HUES64 (cell line): Measurements from ENCODE around the gene CFAP46.

ENCODE experiments used
- H3K27ac ChIP-seq: 2 replicates; pipeline ENCODE4 v1.7.0; 2013; ENCODE audit warnings: low read depth, low read length, inconsistent platforms
- H3K27me3 ChIP-seq: 2 replicates; pipeline ENCODE4 v1.6.1; 2013; ENCODE audit warnings: mild to moderate bottlenecking, low read length; ENCODE audit not compliant: insufficient read depth
- H3K36me3 ChIP-seq: 2 replicates; pipeline ENCODE4 v1.6.1; 2013; ENCODE audit warnings: mild to moderate bottlenecking, low read length; ENCODE audit not compliant: insufficient read depth
- H3K4me1 ChIP-seq: 2 replicates; pipeline ENCODE4 v1.6.1; 2013; ENCODE audit warnings: mild to moderate bottlenecking, low read length, moderate library complexity; ENCODE audit not compliant: insufficient read depth
- H3K4me3 ChIP-seq: 2 replicates; pipeline ENCODE4 v1.5.1; 2013; ENCODE audit warnings: mild to moderate bottlenecking, low read length, moderate library complexity
- H3K9ac ChIP-seq: 2 replicates; pipeline ENCODE4 v1.6.1; 2013; ENCODE audit warnings: mild to moderate bottlenecking, low read depth, low read length
- H3K9me3 ChIP-seq: 2 replicates; pipeline ENCODE4 v1.6.1; 2013; ENCODE audit warnings: low read depth, low read length; ENCODE audit not compliant: insufficient read depth
- WGBS: fragments of 150-250, 120-280 bp; methylation state at CpG from one replicate; pipeline ENCODE4 v1.1.7; 2013; ENCODE audit warnings: missing lambda C conversion rate; 5-methylcytosine and 5-hydroxymethylcytosine counted together

Gene CFAP46

GRCh38 chr10:132921818-132922807 lies 20.3 kb downstream of the CFAP46 start:
- no peaks in the 10 kb centered on the region for H3K27me3 ChIP-seq
- H3K27ac ChIP-seq = no peak overlapping the region
- H3K4me1 ChIP-seq = no peaks in the 10 kb centered on the region
- no peaks in the 10 kb centered on the region for H3K9me3 ChIP-seq
- WGBS = 95% methylated on average over 52 of the region's 52 CpGs
- H3K4me3 ChIP-seq = no peak overlapping the region
- no peak overlapping the region for H3K9ac ChIP-seq
- H3K36me3 ChIP-seq = no peaks in the 10 kb centered on the region

GRCh38 chr10:132921086-132921485 lies 21.3 kb downstream of the CFAP46 start:
- no peaks in the 10 kb centered on the region for H3K36me3 ChIP-seq
- WGBS = 93% methylated on average over 18 of the region's 18 CpGs
- no peak overlapping the region for H3K9ac ChIP-seq
- H3K27me3 ChIP-seq = no peaks in the 10 kb centered on the region
- H3K9me3 ChIP-seq = no peaks in the 10 kb centered on the region
- H3K4me1 ChIP-seq = no peaks in the 10 kb centered on the region
- no peak overlapping the region for H3K27ac ChIP-seq
- no peak overlapping the region for H3K4me3 ChIP-seq

DNA sequence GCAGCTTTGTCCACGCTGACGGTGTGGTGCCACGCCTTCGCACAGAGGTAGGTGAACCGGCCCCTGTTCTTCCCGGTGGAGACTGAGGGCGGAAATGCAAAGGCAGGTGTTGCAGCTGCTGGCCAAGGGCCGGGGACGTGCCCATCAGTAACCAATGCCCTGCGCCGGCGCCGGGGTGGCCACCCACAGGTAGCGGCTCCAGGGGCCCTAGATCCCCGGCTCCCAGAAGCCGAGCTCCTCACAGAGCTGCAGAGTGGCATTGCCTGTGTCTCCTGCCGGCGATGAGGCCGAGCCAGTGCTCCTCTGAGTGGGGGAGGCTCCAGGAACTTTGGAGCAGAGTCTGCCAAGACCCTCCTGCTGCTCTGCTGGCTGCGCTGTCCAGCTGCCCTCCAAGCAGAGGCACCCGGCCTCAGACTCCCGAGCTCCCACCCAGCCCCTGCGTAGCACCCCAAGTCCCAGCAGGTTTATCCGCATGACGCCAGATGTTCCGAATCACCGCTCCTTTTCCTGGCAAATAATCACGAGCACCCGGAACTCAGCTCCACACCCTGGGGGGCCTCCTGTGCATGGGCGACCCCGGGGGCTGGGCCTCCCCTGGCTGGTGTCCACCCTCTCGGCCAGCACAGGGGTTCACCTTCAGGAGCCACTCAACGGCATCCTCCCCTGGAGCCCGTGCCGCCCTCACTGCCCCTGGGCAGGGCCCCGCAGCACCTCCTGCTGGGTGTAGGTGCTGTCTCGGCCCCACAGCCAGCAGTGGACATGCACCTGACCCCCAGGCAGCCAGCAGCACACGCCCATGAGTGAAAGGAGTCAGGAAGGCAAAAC lies 22.1 kb downstream of the CFAP46 start:
- no peaks in the 10 kb centered on the region for H3K4me1 ChIP-seq
- no peaks in the 10 kb centered on the region for H3K27me3 ChIP-seq
- 94% methylated on average over 38 of the region's 38 CpGs for WGBS
- no peak overlapping the region for H3K27ac ChIP-seq
- no peak overlapping the region for H3K9ac ChIP-seq
- H3K4me3 ChIP-seq = no peak overlapping the region
- H3K36me3 ChIP-seq = no peaks in the 10 kb centered on the region
- no peaks in the 10 kb centered on the region for H3K9me3 ChIP-seq

DNA sequence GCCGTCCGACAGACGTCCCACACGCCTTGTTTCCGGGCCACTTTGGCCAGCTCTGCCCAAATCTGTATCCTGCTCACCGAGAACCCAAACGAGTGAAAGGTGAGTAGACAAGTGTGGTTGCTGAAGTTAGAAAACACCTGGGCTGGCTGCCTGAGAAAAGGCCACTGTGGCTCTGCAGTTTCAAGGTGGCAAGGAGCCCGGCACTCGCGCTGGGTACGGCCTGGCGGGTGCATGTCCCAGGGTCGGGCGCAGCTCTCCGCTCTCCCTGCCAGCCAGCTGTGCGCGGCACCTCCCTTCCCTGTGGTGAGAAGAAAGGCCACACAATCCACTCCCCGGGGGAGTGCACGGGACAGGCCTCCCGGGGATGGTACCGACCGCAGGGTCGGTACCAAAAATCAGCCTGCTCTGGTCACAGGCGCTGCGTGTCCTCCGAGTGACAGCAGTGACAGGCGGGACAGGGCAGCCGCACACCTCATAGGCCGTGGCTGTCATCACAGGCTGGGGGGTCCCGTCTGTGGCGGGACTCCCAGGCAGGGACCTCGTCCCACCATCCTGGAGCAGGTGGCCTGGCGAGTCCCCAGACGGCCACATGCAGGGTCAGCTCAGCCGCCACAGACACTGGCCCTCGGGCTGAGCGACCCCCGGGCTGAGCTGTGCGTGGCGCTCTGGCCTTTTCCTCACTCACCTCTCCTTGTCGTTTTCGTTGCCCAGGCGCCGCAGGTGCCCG lies 22.8 kb downstream of the CFAP46 start:
- 96% methylated on average over 45 of the region's 45 CpGs for WGBS

GRCh38 chr10:132918617-132919373 lies 23.6 kb downstream of the CFAP46 start:
- Histone ChIP-seq H3K4me3 (no peak overlapping the region), H3K36me3 (no peaks in the 10 kb centered on the region), H3K27ac (no peak overlapping the region), H3K4me1 (no peaks in the 10 kb centered on the region), H3K9me3 (no peaks in the 10 kb centered on the region), H3K27me3 (no peaks in the 10 kb centered on the region), H3K9ac (no peak overlapping the region)
- WGBS = 92% methylated on average over 34 of the region's 34 CpGs

More for the DNA sequence above, 22.8 kb downstream of the CFAP46 start:
- no peak overlapping the region for H3K4me3 ChIP-seq
- H3K4me1 ChIP-seq = no peaks in the 10 kb centered on the region
- no peak overlapping the region for H3K27ac ChIP-seq
- H3K27me3 ChIP-seq = no peaks in the 10 kb centered on the region
- H3K9me3 ChIP-seq = no peaks in the 10 kb centered on the region
- no peaks in the 10 kb centered on the region for H3K36me3 ChIP-seq
- H3K9ac ChIP-seq = no peak overlapping the region

DNA sequence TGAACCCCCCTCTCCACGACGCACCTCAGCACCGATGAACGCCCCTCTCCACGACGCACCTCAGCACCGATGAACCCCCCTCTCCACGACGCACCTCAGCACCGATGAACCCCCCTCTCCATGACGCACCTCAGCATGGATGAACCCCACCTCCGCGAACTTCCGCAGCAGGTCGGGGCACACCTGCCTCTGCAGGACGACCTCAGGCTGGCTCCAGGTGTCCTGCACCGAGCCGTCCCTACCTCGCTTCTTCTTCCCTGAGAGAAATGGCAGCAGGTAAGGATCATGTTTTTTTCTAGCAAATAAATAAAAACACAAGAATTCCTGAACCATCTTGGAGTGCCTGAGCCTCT lies 24.1 kb downstream of the CFAP46 start:
- H3K4me3 ChIP-seq = no peak overlapping the region
- H3K27me3 ChIP-seq = no peaks in the 10 kb centered on the region
- H3K4me1 ChIP-seq = no peaks in the 10 kb centered on the region
- H3K9me3 ChIP-seq = no peaks in the 10 kb centered on the region
- no peak overlapping the region for H3K27ac ChIP-seq
- no peaks in the 10 kb centered on the region for H3K36me3 ChIP-seq
- WGBS = 93% methylated on average over 19 of the region's 19 CpGs
- no peak overlapping the region for H3K9ac ChIP-seq

DNA sequence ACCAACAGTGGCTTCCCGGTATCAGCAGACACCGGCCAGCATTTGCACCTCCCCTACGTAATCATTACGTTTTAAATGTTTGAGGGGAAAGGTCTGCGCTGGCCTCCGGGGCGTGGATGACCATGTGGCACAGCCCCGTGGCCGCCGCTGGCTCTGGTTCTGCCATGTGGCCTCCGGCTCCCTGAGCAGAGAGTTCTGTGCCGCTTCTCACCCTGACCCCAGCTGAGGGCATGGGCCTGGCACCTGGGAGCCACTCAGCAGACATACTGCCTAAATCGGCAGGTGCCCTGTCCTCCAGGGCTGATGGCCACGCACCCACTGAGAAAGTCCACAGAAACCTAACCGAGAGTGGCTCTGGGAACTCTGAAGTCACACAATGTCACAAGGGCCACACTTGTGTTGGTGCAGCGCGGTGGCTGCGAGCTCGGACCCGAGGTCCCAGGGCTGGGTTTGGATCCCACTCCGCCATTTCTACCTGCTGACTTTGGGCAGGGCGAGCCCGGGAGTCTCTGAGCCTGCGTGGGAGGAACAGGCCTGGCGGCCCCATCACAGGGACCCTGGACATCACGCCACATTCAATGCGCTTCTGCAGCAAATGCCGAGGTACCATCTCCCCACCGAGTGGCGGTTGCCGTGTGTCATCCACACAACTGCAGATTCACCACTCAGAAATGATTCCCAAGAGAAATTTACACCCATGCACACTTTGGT lies 25.3 kb downstream of the CFAP46 start:
- 94% methylated on average over 31 of the region's 31 CpGs for WGBS

DNA sequence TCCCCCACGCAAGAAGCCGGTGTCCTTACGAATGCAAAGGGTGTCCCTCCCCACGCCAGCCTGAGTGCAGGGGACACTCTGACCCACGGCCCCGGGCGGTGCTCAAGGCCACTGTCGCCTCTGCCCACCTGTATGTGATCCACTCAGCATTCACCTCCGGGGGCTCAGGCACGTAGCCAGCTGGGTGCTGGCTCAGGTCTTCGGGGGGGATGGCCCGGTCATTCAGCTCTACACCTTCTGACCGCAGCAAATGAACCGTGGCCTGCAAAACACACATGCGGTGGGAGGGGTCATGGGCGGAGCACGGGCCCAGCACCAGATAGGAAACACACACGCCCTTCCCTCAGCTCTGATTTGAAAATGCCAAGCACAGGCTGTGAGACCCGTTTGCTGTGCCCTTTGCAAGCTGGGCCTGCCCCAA lies 25.9 kb downstream of the CFAP46 start:
- Histone ChIP-seq H3K9me3 (no peaks in the 10 kb centered on the region), H3K9ac (no peak overlapping the region), H3K4me1 (peaks cover 3% of the 10 kb centered on the region; the same call in 1 of the 2 replicates), H3K27me3 (no peaks in the 10 kb centered on the region), H3K27ac (no peak overlapping the region), H3K4me3 (no peak overlapping the region), H3K36me3 (no peaks in the 10 kb centered on the region)
- 92% methylated on average over 19 of the region's 19 CpGs for WGBS

More for the DNA sequence above, 25.3 kb downstream of the CFAP46 start:
- H3K9ac ChIP-seq = no peak overlapping the region
- H3K4me1 ChIP-seq = peaks cover 3% of the 10 kb centered on the region; the same call in 1 of the 2 replicates
- no peaks in the 10 kb centered on the region for H3K9me3 ChIP-seq
- H3K27ac ChIP-seq = no peak overlapping the region
- no peaks in the 10 kb centered on the region for H3K36me3 ChIP-seq
- no peaks in the 10 kb centered on the region for H3K27me3 ChIP-seq
- no peak overlapping the region for H3K4me3 ChIP-seq

- Histone ChIP-seq H3K36me3 (no peaks in the 10 kb centered on the region), H3K27ac (no peak overlapping the region), H3K9me3 (no peaks in the 10 kb centered on the region)
Observed at GRCh38 chr10:132915411-132915810, 27.0 kb downstream of the CFAP46 start.

GRCh38 chr10:132914732-132915131 lies 27.6 kb downstream of the CFAP46 start:
- peaks cover 3% of the 10 kb centered on the region; the same call in 1 of the 2 replicates for H3K4me1 ChIP-seq
- H3K27me3 ChIP-seq = no peaks in the 10 kb centered on the region
- WGBS = 94% methylated on average over 15 of the region's 17 CpGs
- H3K9me3 ChIP-seq = no peaks in the 10 kb centered on the region
- no peaks in the 10 kb centered on the region for H3K36me3 ChIP-seq
- no peak overlapping the region for H3K9ac ChIP-seq
- H3K4me3 ChIP-seq = no peak overlapping the region
- H3K27ac ChIP-seq = no peak overlapping the region

More at GRCh38 chr10:132915411-132915810, 27.0 kb downstream of the CFAP46 start:
- Histone ChIP-seq H3K4me3 (no peak overlapping the region), H3K9ac (no peak overlapping the region), H3K4me1 (peaks cover 3% of the 10 kb centered on the region; the same call in 1 of the 2 replicates), H3K27me3 (no peaks in the 10 kb centered on the region)
- WGBS = 95% methylated on average over 30 of the region's 30 CpGs
